Endothelial cell of umbilical vein (primary cell): ENCODE results near the gene ATP8A1. TPM values are rescaled to one million over a fixed set of nuclear protein-coding genes. Genes with fewer than 3 reads are reported as not detected.

Experiments used
- BruUV-seq: library from RNA; stranded (reverse); fragments of 400-500 nt; replicated peaks from 2 replicates; lab custom pipeline; 2021; lab: Mats Ljungman, UMichigan
- CTCF ChIA-PET: fragments of 300-600, 350-600 bp; sonication (Branson Sonifier 250); formaldehyde crosslinking; loops from one replicate; lab custom pipeline; 2021; ENCODE audit warnings: antibody characterized with exemption, inconsistent platforms; lab: Charles Lee
- POLR2A ChIA-PET: fragments of 300-600, 350-600 bp; sonication (Branson Sonifier 250); formaldehyde crosslinking; loops from one replicate; lab custom pipeline; 2021; ENCODE audit warnings: antibody characterized with exemption, inconsistent platforms; lab: Charles Lee
- DNase-seq: peaks from one replicate; pipeline ENCODE4 v3.0.0-alpha.2; 2011; ENCODE audit warnings: low read depth, low spot score
- FAIRE-seq: peaks from 2 replicates; lab custom pipeline; 2011; peaks lifted over from hg19 to GRCh38; lab: Jason Lieb, UNC
- H2AFZ ChIP-seq: 2 replicates; pipeline ENCODE4 v1.6.0; 2012; ENCODE audit warnings: low read depth, low read length, control low read depth, inconsistent platforms
- H3K27ac ChIP-seq: 2 replicates; pipeline ENCODE4 v1.5.1; 2011; ENCODE audit warnings: low read depth, mild to moderate bottlenecking, control low read depth, low read length, moderate library complexity; ENCODE audit not compliant: insufficient read depth
- H3K27me3 ChIP-seq, 2 experiments: 2 replicates each; pipeline versions ENCODE4 v1.6.0 to v1.6.1; 2011; ENCODE audit warnings: low read length in 2 of 2, mixed read lengths in 1 of 2; ENCODE audit not compliant: control insufficient read depth in 2 of 2, insufficient read depth in 2 of 2
- H3K36me3 ChIP-seq, 2 experiments: 2 replicates in 1 of 2; 3 replicates in 1 of 2; pipeline ENCODE4 v1.5.1; 2011; ENCODE audit warnings: low read length in 2 of 2, mild to moderate bottlenecking in 1 of 2, moderate library complexity in 1 of 2; ENCODE audit not compliant: control insufficient read depth in 2 of 2, insufficient read depth in 2 of 2; ENCODE audit errors: extremely low read depth in 1 of 2
- H3K4me1 ChIP-seq: 3 replicates; pipeline ENCODE4 v1.5.1; 2011; ENCODE audit warnings: mild to moderate bottlenecking, low read length; ENCODE audit not compliant: control insufficient read depth, insufficient read depth; ENCODE audit errors: extremely low read depth
- H3K4me2 ChIP-seq: 2 replicates; pipeline ENCODE4 v1.6.1; 2011; ENCODE audit warnings: low read length, control low read depth, mixed read lengths; ENCODE audit not compliant: insufficient read depth
- H3K4me3 ChIP-seq, 3 experiments: fragments of 200-600 bp in 1 of 3; sonication (generic), shearing (Covaris generic) in 1 of 3; replicated peaks in 1 of 3; 2 replicates each; pipeline ENCODE4 v1.5.1; 2011 to 2016; ENCODE audit warnings: control low read depth in 3 of 3, low read length in 3 of 3, mild to moderate bottlenecking in 2 of 3, inconsistent platforms in 1 of 3, low read depth in 1 of 3, moderate library complexity in 1 of 3; ENCODE audit not compliant: insufficient read depth in 1 of 3
- H3K79me2 ChIP-seq: 2 replicates; pipeline ENCODE4 v1.6.0; 2012; ENCODE audit warnings: low read length, inconsistent platforms; ENCODE audit not compliant: control insufficient read depth, insufficient read depth
- H3K9ac ChIP-seq: replicated peaks from 2 replicates; pipeline ENCODE3; 2011; ENCODE audit warnings: low read length, control low read depth; ENCODE audit not compliant: insufficient read depth; ENCODE audit errors: extremely low read depth
- H3K9me1 ChIP-seq: replicated peaks from 3 replicates; pipeline ENCODE4 v1.6.0; 2011; ENCODE audit warnings: mild to moderate bottlenecking, low read length; ENCODE audit not compliant: control insufficient read depth, insufficient read depth; ENCODE audit errors: extremely low read depth
- H3K9me3 ChIP-seq: replicated peaks from 2 replicates; pipeline ENCODE4 v1.5.1; 2012; ENCODE audit warnings: low read length, inconsistent platforms; ENCODE audit not compliant: control insufficient read depth, insufficient read depth
- H4K20me1 ChIP-seq: replicated peaks from 2 replicates; pipeline ENCODE3; 2011; ENCODE audit warnings: mild to moderate bottlenecking, low read length; ENCODE audit not compliant: control insufficient read depth, insufficient read depth; ENCODE audit errors: extremely low read depth
- EZH2 ChIP-seq: IDR thresholded peaks from 2 replicates; pipeline ENCODE4 v1.6.1; 2012; ENCODE audit warnings: borderline replicate concordance, low read depth, mild to moderate bottlenecking, moderate library complexity, low read length, inconsistent platforms; ENCODE audit not compliant: severe bottlenecking
- FOS ChIP-seq: IDR thresholded peaks from 2 replicates; pipeline ENCODE4 v1.6.1; 2011; ENCODE audit warnings: mild to moderate bottlenecking, low read length, moderate library complexity, borderline replicate concordance; ENCODE audit not compliant: insufficient read depth
- GATA2 ChIP-seq: IDR thresholded peaks from 2 replicates; pipeline ENCODE4 v1.7.0; 2011; ENCODE audit warnings: low read depth, mild to moderate bottlenecking, moderate library complexity, mixed read lengths, low read length; ENCODE audit not compliant: insufficient read length, insufficient read depth
- JUN ChIP-seq: IDR thresholded peaks from 2 replicates; pipeline ENCODE4 v1.6.1; 2011; ENCODE audit warnings: borderline replicate concordance, low read depth; ENCODE audit not compliant: insufficient read length, insufficient read depth
- MYC ChIP-seq: IDR thresholded peaks from one replicate; pipeline ENCODE4 v1.6.1; 2011; ENCODE audit warnings: mild to moderate bottlenecking, low read depth, low read length
- POLR2A ChIP-seq: IDR thresholded peaks from 2 replicates; pipeline ENCODE4 v1.6.1; 2012; ENCODE audit warnings: low read depth, mild to moderate bottlenecking, control low read depth, low read length
- POLR2AphosphoS5 ChIP-seq: IDR thresholded peaks from 2 replicates; pipeline ENCODE4 v1.6.1; 2012; ENCODE audit warnings: low read depth, mild to moderate bottlenecking, control low read depth, low read length, moderate library complexity; ENCODE audit not compliant: insufficient read depth
- dilution Hi-C: fragments of 300-500 bp; cut with MboI; formaldehyde crosslinking; loops from one replicate; pipeline ENCODE4 v1.15.0; 2019; ENCODE audit warnings: low sequenced_read_pairs; ENCODE audit not compliant: extremely low pct_ligation_motif_present
- intact Hi-C: fragments of 100-400 bp; cut with micrococcal nuclease; formaldehyde crosslinking; loops from one replicate; pipeline ENCODE4 v1.10.0; 2022
- polyA plus RNA-seq, 4 experiments: library from polyadenylated mRNA; depleted of rRNA in 3 of 4; stranded (reverse) in 3 of 4; unstranded in 1 of 4; fragments of >200 nt; gene quantifications; 2 replicates each; pipeline versions ENCODE4 v1.2.1 to v1.2.3, GENCODE V29; 2011 to 2012; ENCODE audit warnings: missing spikeins in 1 of 4
- total RNA-seq: library from RNA; stranded (reverse); gene quantifications from 2 replicates; pipeline ENCODE4 v1.2.3, GENCODE V29; 2021
- TF ChIP-seq, protein P1 (sequence below): IDR thresholded peaks from 2 replicates; pipeline ENCODE4 v1.6.1; 2011; ENCODE audit not compliant: insufficient read depth, insufficient read length
- TF ChIP-seq, protein P2 (sequence below), 2 donors: IDR thresholded peaks; 1 replicate in 1 of 2; 2 replicates in 1 of 2; pipeline ENCODE4 v1.5.1; 2011; ENCODE audit warnings: low read length in 2 of 2, mild to moderate bottlenecking in 2 of 2, moderate library complexity in 2 of 2, control low read depth in 1 of 2, inconsistent platforms in 1 of 2, low read depth in 1 of 2; ENCODE audit not compliant: insufficient read depth in 1 of 2; ENCODE audit errors: extremely low read depth in 1 of 2

ATP8A1 gene
- total and polyA plus RNA-seq, 2 donors (not counting 3 experiments of a cell fraction or from before 2014, with no cell fraction given): 0.97 to 11.5 TPM

DNA sequence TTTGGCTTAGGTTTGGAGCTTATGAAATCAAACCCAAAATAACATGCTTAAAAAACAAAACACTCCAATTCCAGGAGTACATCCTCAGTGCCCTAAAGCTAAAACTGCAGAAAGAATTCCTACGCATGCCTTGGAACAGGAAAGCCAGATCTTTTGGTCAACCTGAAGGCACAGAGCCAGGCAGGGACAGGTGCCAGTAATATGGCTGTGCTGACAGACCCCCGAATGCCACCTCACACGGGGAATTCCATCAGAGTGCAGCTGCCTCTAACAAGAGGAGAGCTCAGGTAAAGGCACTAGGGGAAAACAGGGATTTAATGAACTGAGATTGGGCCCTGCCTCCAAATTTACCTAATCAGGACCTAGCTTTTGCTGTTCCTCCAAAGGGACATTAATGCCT is 182.5 kb downstream of the ATP8A1 start:
- intact Hi-C loops (no loop called here), dilution Hi-C loops (no loop called here)
- H3K4me2 ChIP-seq: no peak overlapping the region
- BruUV-seq: no TSS peak
- TF ChIP-seq POLR2AphosphoS5 (no peak), FOS (no peak), MYC (no peak), GATA2 (no peak), EZH2 (no peak), POLR2A (no peak), JUN (no peak)
- TF ChIP-seq, protein P1, sequence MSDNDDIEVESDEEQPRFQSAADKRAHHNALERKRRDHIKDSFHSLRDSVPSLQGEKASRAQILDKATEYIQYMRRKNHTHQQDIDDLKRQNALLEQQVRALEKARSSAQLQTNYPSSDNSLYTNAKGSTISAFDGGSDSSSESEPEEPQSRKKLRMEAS: no peak
- TF ChIP-seq, protein P2, sequence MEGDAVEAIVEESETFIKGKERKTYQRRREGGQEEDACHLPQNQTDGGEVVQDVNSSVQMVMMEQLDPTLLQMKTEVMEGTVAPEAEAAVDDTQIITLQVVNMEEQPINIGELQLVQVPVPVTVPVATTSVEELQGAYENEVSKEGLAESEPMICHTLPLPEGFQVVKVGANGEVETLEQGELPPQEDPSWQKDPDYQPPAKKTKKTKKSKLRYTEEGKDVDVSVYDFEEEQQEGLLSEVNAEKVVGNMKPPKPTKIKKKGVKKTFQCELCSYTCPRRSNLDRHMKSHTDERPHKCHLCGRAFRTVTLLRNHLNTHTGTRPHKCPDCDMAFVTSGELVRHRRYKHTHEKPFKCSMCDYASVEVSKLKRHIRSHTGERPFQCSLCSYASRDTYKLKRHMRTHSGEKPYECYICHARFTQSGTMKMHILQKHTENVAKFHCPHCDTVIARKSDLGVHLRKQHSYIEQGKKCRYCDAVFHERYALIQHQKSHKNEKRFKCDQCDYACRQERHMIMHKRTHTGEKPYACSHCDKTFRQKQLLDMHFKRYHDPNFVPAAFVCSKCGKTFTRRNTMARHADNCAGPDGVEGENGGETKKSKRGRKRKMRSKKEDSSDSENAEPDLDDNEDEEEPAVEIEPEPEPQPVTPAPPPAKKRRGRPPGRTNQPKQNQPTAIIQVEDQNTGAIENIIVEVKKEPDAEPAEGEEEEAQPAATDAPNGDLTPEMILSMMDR (IDR thresholded peaks at IDR 0.05; ENCODE audit: extremely low read depth in 1 of 2, insufficient read depth in 1 of 2, low read depth in 1 of 2, low read length in 2 of 2): no peak
- no peaks in the 10 kb centered on the region for H3K27me3 ChIP-seq
- ChIA-PET POLR2A (no interaction called here), CTCF (interaction anchor here (0.7 to 1.1 kb wide), 2 partner anchors 13 to 104 kb away, joined by 3 to 4 read pairs; no protein-coding TSS in a partner anchor)
- H4K20me1 ChIP-seq: no peaks in the 10 kb centered on the region
- no peaks in the 10 kb centered on the region for H3K79me2 ChIP-seq
- no peaks in the 10 kb centered on the region for H3K4me1 ChIP-seq
- DNase-seq (no peak), FAIRE-seq (no peak)
- H3K4me3 ChIP-seq: no peak overlapping the region
- no peak overlapping the region for H3K27ac ChIP-seq
- no peak overlapping the region for H3K9ac ChIP-seq
- H3K36me3 ChIP-seq: no peaks in the 10 kb centered on the region
- no peaks in the 10 kb centered on the region for H3K9me3 ChIP-seq
- no peaks in the 10 kb centered on the region for H3K9me1 ChIP-seq
- no peak overlapping the region for H2AFZ ChIP-seq
